ENCODE data around the gene WNT7B.

Gene WNT7B

DNA sequence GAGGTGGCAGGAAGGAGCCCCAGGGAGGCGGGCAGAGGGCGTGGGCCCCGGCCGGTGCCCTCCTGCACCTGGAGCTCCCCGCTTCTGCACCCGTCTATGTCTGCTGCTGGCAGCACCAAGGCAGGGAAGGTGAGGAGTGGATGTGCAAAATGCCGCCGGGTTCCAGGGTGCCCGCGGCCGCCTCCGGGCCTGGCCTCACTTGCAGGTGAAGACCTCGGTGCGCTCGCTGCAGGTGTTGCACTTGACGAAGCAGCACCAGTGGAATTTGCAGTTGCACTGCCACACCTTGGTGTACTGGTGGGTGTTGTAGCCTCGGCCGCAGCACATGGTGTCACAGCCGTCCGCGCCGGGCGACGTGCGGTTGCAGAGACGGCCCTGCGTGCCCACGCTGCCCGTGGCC, 54.3 kb downstream of the WNT7B start:
- DNase-seq: no peak

DNA sequence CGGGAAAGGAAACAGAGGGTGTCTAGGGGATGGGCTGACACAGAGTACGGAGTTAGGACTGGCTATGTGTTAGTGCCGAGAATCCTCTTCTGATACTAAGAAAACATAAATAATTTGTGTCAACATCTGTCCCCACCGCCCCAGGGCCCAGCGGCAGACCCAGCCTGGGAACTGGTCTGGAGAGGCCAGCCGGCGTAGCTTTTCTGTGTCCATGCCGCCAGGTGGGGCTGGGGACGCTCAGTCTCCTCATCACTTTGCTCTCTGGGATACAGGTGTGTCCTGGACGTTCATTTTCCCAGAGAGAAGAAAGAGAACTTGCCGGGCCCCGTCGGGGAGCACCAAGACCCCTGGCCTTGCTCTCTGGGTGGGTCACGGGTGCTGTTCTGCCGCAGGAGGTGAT, 54.7 kb downstream of the WNT7B start:
- no peak for DNase-seq

DNA sequence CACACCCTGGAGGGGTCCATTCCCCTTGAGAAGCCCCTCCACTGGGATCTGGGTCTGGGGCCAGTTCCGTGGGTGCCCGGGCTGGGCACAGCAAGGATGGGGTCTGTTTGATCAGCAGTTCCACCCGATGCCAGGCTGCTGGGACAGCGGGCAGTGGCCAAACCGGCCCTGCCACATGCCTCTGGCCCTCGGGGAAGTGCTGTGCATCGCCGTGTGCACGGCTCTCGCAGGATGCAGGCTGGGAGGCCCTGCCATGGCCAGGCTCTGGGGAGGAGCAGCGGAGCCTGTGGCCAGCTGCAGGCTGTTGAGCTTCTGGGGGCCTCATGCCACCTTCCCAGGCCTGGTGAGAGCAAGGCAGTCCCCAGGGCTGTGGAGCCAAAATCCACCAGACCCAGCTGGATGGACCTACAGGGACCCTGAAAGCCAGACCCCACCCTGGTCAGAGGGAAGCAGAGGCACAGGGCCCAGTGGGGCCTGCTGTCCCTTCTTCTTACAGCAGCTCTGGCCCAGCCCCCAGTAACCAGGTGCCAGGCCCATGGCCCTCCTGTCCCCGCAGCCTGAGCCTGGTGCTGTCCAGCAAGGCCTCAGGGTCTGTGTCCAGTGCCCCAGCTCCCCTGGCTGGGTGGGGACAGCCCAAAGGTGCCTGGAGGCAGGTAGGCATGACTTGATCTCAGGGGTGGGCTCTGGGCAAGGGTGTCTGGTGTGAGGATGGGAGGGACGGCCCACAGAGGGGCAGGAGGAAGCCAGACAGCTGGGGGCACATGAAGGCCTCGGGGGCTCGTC, 57.3 kb downstream of the WNT7B start:
- no peak for DNase-seq

DNA sequence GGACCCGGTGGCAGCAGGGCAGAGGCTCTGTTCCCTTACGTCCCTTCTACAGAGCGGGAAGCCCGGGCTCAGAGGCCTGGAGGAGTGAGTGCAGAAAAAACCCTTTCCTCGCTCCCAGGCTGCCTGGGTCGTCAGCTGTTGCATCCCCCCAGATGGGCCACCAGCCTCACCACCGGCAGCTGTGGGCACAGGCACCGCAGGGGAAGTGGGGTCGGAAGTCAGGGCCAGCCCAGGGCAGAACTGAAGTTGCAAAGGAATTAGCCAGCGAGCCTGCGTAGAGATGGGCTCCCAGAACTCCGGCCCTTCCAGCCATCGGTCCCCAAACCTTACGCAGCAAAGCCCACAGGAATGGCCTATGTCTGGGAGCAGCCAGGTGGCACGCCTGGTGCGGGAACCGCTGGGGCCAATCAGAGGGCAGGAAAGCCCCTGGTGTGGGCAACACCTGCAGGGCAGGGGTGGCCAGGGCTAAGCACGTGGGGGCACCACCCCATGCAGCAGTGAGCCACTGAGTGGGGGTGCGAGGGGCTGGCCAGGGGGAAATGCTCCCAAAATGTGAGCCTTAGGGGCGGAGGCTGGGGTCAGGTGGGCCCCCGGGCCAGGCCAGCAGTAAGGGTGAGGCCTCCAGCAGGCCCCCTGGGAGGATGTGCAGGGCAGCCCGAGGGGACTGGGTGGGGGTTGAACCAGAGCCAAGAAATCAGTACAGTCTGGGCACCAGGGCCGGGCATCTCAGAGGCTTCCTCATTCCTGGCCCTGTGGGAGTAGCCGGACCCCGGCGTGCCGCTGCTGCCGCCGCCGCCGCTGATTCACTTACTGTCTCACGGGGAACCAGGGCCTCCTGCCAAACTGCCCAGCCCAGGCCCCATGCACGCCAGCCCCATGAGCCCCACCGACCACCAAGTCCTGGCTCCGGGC, 58.2 kb downstream of the WNT7B start:
- DNase-seq: no peak

DNA sequence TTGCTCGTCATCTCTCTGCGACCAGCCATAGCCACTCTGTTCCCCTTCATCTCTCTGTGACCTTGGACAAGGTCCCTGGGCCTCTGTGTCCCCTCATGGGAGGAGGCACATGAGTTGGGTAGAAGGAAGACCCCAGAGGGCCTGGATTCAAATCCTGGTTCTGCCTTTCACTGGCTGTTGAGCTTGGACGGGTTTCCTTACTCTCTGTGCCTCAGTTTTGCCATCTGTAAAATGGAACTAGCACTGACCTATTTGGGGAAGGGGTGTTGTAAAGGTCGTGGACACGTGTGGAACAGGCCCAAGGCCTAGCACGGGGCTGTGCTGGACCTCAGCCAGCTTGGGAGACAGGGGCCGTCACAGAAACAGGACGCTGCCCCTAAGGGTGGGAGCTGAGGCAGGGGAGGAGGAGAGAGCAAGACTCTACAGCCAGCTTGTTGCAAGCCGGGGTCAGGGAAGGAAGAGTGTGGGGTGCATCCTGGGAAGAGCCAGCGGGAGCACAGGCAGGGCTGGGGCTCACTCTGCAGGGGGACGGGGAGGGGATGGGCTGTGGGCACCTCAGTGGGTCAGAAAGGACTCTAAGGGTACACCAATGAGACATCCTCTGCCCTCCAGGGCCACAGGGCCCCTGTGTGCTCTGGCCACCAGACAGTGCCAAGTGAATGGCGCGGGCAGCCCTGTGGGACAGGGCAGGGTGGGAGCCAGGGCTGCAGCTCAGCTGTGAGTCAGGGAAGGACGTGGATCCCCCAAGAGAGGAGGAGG, 59.1 kb downstream of the WNT7B start:
- DNase-seq: no peak

DNA sequence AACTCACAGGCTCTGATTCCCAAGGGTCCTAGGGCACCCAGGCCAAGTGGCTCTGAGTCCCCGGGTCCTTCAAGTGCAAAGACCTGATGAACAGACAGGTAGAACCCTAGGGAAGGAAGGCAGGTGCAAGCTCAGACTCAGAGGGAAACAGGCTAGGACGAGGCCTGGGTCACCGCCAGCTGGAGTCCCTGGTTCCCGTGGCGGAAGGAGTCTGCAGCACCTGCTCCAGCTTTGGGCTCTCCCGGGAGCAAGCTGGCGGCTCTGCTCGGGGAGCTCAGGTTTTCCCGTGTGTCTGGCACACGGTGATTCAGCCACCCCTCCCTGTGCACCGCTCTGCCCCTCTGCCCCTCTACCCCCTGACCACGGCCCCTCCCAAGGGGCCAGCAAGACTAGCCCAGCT, 59.8 kb downstream of the WNT7B start:
- DNase-seq: peak; percentile 68

DNA sequence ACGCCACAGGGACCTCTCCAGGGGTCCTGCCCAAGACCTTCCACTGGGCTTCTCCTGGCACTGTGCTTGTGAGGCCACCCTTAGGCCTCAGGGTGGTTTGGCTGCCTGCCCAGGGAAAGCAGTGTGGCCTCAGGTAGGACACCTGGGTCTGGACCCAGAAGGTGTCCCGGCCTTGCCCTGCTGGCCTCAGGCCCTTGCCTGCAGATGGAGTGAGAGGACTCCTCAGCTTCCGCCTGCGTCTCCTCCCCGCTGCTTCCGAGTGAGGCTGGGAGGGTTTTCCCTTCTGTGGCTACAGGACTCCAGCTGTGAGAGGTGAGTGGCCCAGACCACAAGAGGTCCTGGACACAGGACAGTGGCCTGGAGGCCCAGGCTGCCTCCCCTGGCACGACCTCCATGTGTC, 60.4 kb downstream of the WNT7B start:
- DNase-seq: no peak

DNA sequence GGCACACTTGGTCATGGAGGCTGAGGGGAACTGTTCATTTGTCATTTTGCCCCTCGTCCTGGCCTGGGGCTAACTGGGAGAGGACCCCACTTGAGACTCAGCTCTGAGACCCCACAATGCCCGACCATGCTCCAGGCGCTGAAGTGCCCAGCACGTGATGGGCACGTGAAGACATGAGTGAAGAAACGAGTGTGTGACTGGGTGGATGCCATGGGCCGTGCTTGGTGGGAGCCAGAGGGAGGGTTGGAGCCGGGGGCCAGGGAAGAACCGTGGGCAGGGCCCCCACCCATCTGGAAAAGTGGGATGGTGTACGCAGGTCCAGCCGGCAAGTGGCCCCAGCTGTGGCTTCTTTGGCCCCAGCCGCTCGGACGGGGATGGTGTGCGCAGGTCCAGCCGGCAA, 61.1 kb downstream of the WNT7B start:
- no peak for DNase-seq

DNA sequence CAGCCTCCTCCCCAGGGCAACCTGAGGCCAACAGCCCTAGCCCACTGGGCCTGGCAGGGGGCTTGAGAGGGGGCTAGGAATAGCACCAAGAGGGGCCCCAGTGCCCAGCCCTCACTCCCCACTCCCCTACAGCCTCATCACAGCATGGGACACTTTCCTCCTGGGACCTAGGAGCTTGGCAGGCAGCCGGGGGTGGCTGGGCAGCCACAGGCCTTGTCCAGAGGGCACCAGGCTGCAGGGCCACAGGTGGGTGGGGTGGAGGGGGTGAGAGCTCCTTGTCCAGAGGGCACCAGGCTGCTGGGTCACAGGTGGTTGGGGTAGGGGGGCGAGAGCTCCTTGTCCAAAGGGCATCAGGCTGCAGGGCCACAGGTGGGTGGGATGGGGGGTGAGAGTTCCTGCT, 61.8 kb downstream of the WNT7B start:
- DNase-seq: no peak

DNA sequence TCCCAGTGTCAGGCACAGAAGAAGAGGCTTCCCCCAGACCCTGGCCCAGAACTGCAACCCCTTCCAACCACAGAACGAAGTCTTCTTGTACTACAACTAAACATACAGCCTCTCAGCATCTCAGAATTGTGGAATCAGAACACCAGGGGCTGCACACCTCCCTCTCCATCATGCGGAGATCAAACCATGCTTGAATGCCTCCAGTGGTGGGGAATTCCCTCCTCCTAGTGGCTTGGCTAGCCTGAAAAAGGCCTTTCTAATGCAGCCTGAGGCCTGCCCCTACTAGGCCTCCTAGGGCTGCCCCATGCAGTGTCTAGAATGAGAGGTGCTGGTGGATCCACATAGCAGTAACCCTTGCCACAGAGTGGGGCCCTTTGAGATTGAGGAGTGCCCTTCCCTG, 62.7 kb downstream of the WNT7B start:
- no peak for DNase-seq

DNA sequence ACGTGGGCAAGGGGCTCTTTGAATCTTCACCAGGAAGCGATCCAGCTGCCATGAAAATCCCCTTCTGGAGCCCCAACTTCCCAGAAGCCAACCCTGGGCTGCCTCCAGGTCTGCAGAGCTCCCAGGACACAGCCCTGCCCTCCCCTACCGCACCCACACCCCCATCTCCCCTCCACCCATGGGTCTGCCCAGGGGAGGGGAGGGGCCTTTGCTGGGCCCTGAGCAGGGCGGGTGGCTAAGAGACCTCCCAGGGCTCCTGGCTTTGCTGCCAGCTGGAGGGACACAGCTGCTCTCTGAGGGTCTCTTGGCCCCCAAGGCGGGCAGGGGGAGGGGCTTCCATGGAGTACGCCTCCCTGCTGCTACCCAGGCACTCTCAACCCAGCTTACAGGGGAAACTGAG, 64.1 kb downstream of the WNT7B start:
- peak; percentile 28 for DNase-seq

DNA sequence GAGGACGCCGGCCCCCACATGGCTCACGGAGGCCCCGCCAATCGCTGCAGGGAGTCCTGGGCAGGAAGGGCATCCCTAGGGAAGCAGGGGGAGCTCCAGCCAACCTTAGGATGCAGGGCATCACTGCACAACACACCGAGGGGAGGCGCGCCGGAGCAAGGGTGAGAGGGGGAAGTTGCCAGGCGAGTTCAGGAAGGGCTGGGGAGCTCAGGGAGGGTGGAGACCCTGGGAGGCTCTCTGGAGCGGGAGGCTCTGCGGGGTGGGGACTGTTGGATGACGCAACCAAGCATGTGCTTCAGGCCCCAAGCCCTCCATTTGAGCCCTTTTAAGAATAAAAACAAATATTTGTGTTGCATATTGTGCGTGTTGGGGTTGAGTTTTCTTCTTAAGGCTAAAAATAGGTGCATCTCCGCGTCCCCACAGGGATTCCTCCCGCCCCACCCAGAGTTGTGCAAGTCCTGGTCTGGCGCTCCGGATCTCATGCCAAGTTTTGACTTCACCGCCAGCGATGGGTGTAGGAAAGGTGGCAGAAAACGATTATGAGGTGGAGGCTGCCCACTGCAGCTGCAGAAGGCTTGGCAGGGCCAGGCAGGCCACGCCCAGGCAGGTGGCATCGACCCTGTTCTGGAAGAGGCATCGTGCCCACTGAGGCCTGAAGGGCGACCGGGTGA, 65.2 kb downstream of the WNT7B start:
- DNase-seq: peak; percentile 92

DNA sequence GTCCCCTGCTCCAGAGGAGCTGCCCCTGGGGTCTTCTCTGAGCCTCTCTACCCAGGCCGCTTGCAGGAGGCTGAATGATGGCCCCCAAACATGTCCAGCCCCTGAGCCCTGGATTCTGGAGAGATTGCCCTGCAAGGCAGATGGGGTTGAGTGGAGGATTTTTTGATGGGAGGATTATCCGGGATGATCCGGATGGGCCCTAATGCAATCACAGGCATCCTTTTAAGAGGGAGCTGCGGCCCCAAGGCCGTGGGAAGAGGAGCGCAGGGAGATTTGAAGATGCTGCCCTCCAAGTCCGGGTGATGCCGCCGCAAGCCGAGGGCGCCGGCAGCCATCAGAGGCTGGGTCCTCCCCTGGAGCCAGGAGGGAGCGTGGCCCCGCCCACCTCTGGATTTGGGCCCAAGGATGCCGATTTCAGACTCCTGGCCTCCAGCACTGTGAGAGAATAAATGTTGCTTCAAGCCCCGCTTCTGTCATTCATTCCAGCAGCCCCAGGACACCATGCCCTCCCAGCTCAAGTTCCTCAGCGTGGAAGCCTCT, 66.0 kb downstream of the WNT7B start:
- no peak for DNase-seq

DNA sequence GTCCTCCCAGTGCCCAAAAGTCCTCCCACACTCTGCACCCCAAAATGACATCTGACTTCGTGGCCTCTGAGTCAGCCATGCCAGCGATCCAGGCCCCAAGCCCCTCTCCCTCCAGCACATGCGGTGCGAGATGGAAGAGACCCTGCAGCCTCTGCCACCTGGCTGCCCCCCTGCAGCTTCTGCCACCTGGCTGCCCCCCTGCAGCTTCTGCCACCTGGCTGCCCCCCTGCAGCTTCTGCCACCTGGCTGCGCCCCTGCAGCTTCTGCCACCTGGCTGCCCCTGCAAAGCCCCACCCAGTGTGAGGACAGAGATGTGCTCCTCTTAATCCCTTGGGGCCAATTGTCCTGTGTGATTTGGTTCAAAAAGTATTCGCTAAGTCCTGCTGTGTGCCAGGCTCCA, 68.0 kb downstream of the WNT7B start:
- peak; percentile 49 for DNase-seq

DNA sequence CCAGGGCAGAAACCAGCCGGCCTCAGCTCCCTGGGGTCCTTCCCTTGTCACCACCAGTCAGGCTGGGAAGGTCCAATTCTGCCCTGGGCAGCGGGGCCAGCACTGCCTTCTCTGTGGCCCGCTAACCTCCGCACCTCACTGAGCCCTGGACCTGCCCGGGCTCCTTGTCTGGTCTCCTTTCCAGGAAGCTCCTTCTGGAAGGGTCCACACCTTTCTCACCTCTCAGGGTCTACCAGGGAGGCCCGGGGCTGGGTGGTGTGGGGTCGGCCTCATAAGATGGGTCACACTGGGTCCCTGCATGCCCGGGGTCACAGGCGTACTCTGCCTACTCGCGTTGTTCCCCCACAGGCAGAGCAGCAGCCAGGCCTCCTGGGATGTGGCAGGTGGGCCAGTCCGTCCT, 69.0 kb downstream of the WNT7B start:
- no peak for DNase-seq

DNA sequence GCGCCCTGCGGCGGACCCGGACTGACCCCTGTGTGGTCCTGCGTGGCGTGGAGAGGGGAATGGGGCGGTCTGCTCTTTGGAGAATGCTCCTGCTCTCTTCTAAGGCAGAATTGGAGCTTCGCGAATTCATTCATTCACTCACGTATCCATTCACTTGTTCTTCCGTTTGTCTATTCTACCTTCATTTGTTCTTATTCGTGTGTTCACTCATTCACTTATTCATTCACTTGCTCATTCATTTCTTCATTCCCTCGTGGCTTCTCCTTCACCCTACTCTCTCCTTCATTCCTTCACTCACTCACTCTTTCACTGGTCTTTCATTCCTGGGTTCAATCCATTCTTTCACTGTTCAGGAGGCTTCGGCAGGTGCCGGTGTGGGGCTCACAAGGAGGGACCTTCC, 69.6 kb downstream of the WNT7B start:
- no peak for DNase-seq

DNA sequence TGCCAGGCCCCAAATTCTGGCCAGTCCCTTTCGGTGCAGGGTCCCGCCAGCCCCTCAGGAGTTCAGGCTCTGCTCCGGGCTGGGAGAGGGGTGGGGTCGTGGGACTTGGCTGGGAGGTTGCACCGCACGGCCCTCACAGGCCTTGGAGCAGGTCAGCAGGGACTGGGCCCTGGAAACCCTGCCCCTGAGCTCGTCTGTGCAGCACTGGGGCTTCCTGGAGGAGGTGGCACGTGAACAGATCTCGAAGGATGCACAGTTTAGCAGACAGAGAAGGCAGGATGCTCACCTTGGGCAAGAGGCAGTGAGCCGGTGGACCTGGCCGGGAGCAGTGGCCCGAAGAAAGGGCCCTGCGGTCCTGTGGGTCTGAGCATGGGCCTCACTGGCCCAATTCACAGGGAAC, 70.0 kb downstream of the WNT7B start:
- DNase-seq: no peak

DNA sequence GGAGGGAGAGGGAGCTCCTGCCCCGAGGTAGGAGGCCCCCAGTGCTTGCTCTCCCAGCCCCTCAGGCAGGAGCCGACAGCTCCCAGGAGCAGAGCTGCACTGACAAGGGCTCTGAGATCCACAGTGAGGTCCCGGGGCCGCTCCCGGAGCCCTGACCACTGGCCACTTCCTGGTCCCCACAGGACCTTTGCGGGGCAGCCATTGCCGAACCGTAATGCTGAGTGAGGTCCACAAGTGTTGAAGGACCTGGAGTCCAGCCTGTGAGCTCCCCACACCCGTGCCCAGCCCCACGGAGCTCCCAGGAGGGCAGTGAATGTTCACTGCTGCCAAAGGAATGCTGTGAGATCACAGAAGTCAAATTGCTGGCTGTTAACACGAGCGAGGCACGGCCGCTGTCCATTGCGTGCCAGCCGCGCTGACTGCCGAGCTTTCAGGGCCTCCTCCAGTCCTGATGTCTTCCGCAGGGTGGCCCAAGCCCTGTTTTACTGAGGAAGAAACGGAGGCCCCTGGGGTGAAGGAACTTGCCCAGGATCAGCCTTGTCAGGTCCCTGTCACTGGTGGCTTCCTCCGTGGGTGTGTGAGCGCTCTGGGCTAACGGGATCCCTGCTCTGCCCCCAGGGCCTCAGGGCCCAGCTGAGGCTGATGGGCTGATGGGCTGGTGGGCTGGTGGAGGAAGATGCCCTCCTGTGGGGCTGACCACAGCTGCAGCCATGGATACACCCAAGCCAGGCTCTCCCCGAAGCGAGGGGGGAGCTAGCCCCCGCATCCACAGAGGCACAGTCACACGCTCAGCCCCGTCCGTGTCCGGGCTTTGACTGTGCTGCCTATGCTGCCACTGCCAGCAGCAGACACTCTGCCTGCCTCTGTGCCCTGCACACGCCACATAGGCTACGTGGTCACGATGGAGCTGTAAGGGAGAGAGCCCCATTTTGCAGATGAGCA, 70.8 kb downstream of the WNT7B start:
- no peak for DNase-seq

DNA sequence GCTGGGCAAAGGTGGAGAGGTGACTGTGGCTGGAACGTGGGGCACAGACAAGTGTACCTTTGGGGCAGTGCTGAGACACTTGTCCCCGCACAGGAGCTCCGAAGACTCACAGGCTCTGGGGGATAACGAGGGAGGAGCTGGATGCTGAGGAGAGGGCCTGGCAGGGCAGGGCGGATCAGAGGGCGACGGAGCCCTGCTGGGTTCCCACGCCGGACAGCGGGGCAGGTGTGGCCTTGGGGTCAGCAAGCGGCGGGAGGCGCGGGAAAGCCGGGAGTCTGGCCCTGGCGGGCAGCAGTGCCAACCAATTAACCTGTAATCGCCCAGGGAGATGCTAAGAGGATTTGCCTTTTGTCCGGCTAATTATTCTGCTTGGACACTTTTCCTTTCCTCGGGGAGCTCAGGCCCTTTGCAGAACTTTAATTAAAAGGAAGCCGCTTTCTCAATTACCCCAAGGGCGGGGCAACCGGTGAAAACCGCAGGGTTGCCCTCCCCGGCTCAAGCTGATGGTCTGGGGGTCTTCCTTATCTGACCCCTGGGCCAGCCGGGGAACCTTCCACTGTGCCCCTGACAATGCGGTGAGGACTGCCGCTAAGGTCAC, 71.5 kb downstream of the WNT7B start:
- no peak for DNase-seq

DNA sequence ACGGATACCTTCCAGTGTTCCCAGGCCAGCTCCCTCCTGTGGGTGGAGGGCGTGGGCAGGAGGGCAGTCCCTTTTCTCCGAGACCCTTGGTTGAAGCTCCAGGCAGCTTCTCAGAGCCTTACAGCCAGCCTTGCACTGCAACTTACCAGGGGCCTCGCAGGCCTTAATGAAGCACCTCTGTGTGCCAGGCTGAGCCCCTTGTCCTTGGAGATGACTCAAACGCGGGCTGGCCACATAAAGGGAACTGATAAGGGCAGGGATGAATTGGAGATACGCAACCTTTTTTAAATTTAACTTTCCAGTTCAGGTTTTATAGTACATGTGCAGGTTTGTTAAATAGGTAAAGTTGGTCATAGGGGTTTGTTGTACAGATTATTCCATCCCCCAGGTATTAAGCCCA, 72.7 kb downstream of the WNT7B start:
- no peak for DNase-seq

Measured in NCI-H345 (cell line).